GM18499 (cell line): ENCODE results near the gene DENND1A.
"Not testable (repeated sequence)": the region's sequence is repeated elsewhere in the genome, so short reads cannot be mapped to it uniquely, and the experiment has no call there.

ENCODE experiments used
- ATAC-seq: cut with Tn5 transposase; IDR thresholded peaks from one replicate; pipeline ENCODE4 v1.9.1; 2021; ENCODE audit warnings: moderate number of reproducible peaks; ENCODE audit not compliant: insufficient read depth, unreplicated experiment

Gene DENND1A

GRCh38 chr9:123947326-123947725 is 17.4 kb upstream of the DENND1A start:
- no peak for ATAC-seq

DNA sequence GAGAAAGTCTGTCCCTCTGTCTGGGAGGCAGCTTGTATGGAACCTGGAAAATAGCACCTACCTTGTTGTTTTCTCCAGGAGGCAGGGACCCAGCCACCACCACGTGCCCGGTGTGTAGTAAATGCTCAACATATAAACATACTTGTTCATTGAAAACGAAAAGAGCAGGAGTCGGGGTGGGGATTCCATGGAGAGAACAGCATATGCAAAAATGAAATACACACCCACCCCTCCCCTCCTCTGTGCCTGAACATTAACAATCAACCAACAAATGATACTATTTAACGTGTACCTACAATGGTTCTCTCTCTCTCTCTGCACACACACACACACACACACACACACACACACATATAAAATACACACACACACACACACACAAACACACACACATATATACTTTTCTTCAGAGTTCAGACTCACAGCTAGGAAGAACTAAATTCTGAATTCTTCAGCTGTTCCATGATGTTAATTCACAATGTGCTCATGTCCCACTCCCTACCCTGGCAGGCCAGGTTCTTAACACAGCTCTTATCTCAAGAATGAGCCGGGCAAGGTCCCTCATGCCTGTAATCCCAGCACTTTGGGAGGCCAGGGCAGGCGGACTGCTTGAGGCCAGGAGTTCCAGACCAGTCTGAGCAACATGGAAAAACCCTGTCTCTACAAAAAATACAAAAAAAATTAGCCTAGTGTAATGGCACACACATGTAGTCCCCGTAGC is 16.3 kb upstream of the DENND1A start:
- ATAC-seq, result no peak

- no peak for ATAC-seq
Measured at GRCh38 chr9:123945532-123945931, 15.6 kb upstream of the DENND1A start.

DNA sequence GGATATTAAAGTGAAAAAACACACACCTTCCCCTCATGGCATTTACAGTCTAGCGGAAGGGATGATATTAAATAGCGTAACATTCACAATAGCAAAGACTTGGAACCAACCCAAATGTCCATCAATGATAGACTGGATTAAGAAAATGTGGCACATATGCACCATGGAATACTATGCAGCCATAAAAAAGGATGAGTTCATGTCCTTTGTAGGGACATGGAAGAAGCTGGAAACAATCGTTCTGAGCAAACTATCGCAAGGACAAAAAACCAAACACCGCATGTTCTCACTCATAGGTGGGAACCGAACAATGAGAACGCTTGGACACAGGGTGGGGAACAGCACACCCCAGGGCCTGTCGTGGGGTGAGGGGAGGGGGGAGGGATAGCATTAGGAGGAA is 14.5 kb upstream of the DENND1A start:
- ATAC-seq, result not testable (repeated sequence)

- ATAC-seq, result no peak
Measured at GRCh38 chr9:123943671-123944070, 13.7 kb upstream of the DENND1A start.

DNA sequence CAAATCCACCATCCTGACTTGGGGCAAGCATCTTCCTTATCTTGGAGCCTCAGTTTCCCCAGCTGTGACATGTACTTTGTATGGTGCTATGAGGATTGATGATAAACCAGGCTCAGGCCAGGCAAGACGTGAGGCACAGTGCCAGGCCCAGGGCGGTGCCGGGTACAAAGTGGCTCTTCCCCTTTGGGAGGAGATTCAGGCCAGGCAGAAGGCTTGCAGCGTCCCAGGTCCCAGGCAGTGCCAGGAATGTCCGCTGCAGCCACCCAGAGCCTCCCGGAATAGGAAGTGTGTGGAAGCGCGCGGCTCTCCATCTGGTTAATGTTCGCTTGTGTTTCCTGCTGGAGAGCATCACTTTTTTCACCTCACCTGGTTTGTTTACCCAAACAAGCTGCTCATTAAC is 12.6 kb upstream of the DENND1A start:
- ATAC-seq, result no peak

DNA sequence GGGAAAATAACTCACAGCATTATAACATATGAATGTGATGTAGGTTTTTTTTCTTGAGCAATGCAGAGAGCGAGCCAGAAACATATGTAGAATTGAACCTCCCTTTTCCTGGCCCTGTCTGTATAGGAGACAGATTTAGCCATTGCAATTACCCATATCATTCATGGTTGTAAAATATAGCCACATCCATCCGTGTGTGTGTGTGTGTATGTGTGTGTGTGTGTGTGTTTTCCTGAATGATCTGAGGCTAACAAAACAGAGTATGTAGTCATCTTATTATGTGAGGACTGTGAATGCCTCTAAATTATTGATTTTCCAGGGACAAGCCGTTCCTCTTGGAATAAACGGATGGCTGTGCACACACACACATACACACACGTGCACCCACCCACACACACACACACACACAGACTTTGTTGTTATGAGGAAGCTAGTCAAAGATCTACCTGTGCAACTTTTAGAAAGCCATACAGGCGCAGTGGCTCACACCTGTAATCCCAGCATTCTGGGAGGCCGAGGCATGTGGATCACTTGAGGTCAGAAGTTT is 11.7 kb upstream of the DENND1A start:
- no peak for ATAC-seq

DNA sequence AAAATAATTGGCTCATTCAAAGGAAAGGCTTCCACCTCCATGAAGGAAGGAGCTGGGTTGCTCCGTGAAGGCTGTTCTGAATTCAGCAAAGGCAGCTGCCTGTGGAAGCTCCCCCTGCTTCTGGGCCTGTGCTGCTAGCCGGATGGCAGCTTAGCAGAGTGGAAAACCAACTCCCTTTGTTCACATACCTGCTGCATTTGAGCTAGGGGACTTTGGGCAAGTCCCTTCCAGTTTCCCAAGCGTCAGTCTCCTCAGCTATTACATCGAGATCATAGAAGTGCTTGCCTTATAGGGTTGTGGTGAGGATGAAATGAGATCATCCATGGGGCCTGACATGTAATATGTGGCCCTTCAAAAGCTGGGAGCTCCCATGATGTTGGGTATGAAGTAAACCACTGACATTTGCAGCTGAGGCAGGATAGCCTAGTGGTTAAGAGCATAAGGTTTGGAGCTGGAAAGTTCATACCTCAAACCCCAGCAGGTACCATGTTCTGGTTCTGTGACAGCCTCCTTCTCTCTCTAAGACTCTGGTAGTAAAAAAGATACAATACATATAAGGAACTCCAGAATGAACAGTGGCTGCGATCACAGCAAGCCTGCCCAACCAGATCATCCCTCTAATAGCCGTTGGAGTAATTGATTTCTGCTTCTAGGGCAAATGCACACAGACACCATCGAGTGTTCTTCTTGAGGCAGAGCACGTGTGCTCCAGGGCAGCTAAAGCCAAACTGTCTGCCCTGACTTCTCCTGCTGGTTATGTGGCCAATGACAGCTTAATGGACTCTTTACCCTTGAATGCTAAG is 11.0 kb upstream of the DENND1A start:
- no peak for ATAC-seq

- no peak for ATAC-seq
Measured at GRCh38 chr9:123938401-123938800, 8.5 kb upstream of the DENND1A start.

DNA sequence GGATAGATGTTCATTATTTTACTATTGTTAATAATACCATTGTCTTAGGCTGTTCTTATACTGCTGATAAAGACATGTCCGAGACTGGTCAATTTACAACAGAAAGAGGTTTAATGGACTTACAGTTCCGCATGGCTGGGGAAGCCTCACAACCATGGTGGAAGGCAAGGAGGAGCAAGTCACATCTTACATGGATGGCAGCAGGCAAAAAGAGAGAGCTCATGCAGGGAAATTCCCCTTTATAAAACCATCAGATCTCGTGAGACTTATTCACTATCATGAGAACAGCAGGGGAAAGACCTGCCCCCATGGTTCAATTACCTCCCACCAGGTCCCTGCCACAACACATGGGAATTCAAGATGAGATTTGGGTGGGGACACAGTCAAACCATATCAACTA is 6.6 kb upstream of the DENND1A start:
- ATAC-seq, result not testable (repeated sequence)

DNA sequence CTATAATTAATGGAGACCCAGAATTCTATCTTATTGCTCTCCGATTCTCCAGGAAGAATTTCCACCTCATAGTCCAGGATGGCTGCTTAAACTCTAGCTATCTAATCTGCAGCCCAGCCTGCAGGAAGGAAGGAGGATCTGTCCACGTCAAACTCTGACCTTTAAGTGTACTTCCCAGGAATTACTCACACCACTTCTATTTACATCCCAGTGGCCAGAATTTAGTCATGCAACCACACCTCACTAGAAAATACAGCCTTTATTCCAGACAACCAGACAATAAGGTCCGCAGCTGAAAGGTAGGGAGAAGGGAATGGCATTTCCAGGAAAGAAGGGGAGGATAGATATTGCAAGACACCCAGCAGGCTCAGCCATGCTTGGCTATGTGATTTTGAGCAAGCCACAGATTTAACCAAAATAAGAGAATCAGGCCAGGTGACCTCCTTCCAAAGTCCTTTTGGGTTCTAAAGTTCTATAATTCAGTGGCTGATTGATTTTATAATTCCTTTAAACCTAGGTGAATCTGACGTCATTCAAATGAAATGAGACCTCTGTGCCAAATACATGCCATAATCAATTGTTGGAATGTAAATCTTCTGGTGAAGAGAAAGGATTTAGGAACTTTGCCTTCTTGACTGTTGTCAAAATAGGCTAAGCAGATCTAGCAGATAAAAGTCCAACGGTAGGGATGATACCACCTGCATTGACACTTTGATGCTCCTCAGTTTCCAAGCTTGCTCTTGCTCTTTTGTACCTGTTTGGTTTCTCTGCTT is 3.7 kb upstream of the DENND1A start:
- no peak for ATAC-seq

DNA sequence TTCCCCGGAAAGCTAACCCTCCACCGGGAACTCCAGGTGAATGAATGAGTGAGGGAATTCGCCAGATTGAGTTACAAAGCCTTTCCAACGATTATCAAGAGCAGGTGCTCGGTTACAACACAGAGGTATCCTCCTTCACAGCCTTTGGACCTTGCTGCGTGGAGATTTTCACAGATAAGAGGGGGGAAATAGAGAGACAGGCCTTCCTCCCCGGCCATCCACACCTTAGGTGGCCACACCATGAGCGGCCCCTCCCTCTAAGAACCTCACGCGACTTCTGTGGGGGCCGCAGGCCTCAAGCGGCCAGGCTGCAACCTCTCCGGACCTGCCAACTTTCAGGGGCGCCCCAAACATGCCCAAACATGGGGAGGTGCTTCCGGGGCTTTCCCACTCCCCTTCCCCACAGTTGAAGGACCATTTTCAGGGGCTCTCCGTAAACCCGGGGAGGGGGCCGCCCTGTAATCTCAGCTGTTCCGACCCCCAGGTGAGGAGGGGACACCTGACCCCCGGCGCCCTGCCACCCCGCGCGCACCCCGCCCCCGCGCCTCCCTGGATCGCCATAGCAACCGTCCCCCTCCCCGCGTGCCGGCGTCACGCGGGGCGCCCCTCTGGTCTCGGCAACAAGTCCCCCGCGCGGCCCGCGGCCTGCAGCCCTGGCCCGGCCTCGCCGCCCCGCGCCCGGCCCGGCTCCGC is 603 bp downstream of the DENND1A start:
- no peak for ATAC-seq

GRCh38 chr9:123928533-123929176 is 1.3 kb downstream of the DENND1A start:
- no peak for ATAC-seq

- ATAC-seq, result no peak
Measured at GRCh38 chr9:123927625-123928532, 2.0 kb downstream of the DENND1A start.

GRCh38 chr9:123926941-123927340 is 3.0 kb downstream of the DENND1A start:
- no peak for ATAC-seq

DNA sequence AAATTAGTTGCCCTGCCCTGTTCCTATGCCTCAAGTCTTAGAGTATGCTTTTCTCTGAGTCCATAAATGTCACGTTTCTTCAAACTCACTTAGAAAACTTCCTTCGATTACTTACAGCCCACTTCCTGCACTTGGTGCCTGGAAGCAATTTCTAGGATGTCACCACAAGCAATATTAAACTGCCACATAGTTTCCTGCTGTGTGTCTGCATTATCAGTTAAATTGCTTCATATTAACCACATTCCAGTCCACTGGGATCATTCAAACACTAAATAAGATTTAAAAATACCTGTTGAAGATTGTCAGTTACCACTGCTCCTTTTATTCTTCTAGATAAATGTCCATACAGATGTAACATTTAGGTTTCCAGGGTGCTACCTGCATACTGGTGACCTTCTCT is 4.1 kb downstream of the DENND1A start:
- no peak for ATAC-seq

- ATAC-seq, result no peak
Measured at GRCh38 chr9:123925161-123925560, 4.8 kb downstream of the DENND1A start.

DNA sequence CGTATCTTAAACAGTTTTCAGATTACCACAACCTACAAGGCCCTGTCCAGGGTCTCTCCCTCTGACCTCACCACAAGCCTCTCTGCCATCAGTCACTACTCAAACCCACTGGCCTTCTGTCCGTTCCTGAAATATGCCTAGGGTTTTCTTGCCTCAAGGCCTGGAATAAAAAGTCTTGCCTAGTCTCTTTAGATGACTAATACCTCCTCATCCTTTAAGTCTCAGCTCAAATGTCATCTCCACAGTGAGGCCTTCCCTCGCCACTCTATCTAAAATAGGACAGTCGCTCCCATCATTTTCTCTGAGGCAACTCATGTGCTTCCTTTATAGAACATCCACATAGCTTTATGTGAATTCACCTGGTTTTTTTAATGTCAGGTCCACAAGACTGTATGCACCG is 5.2 kb downstream of the DENND1A start:
- ATAC-seq, result no peak

DNA sequence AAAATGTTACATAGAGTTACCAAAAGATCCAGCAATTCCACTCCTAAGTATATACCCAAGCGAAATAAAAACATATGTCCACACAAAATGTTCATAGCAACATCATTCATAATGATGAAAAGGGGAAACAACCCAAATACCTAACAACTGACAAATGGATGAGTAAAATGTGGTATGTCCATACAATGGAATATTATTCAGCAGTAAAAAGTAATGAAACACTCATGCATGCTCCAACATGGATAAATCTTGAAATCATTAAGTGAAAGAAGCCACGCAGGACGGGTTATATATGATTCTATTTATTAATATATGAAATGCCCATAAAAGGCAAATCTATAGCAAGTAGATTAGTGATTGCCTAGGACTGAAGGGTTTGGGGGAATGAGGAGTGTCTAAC is 6.0 kb downstream of the DENND1A start:
- no peak for ATAC-seq
